GM12892 (cell line): ENCODE results near the gene MAP3K6.
"Not testable (repeated sequence)": the region's sequence is repeated elsewhere in the genome, so short reads cannot be mapped to it uniquely, and the experiment has no call there.

ENCODE experiments used
- POLR2A ChIP-seq: IDR thresholded peaks from 2 replicates; pipeline ENCODE4 v1.6.1; 2011; ENCODE audit warnings: low read depth, low read length, control low read depth
- POLR2AphosphoS5 ChIP-seq: IDR thresholded peaks from 2 replicates; pipeline ENCODE4 v1.6.1; 2011; ENCODE audit warnings: low read depth, low read length, control low read depth
- TAF1 ChIP-seq: IDR thresholded peaks from 2 replicates; pipeline ENCODE4 v1.6.1; 2011; ENCODE audit warnings: low read depth, mild to moderate bottlenecking, control low read depth, low read length, borderline replicate concordance

DNA sequence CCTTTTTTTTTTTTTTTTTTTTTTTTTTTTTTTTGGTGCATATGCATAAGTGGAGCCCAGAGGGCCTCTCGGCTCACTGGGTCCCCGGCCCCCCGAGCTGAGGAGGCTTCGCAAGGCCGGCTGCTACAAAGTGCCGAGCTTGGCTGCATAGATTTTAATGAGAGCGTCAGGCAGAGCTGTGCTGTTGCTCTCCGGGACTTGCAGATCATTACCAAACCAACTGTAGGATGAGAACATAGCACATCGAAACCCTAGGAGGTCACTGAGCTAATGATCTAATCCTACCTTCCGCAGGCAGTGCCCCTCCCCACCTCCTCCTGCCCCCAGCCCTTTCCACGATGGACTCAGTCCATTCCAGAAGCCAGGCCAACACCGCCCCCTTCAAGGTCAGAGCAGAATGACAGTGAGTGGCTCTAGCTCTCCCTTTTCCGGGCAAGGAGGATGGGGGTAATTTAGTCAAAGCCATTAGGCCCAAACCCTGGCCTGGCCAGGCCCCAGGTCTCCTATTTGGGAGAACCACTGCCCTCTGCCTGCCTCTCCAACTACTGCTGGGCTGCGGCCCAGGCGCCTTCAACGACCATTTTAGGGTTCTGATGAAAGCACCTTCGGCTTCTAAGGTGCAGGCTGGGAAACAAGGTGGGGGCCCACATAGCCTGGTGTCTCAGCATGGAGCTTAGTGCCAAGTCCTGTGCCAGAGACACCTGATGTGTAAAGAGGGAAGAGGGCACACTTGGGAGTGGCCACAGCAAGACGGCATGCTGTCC is 39.0 kb upstream of the MAP3K6 start:
- TF ChIP-seq POLR2A, POLR2AphosphoS5, TAF1: not testable (repeated sequence)
